Superior temporal gyrus (tissue), 1 donor: ENCODE measurements around the gene FEZF1.

Experiments used
- DNase-seq: peaks from one replicate; pipeline ENCODE4 v3.0.0-alpha.2; 2016; ENCODE audit errors: extremely low spot score

Gene FEZF1

DNA sequence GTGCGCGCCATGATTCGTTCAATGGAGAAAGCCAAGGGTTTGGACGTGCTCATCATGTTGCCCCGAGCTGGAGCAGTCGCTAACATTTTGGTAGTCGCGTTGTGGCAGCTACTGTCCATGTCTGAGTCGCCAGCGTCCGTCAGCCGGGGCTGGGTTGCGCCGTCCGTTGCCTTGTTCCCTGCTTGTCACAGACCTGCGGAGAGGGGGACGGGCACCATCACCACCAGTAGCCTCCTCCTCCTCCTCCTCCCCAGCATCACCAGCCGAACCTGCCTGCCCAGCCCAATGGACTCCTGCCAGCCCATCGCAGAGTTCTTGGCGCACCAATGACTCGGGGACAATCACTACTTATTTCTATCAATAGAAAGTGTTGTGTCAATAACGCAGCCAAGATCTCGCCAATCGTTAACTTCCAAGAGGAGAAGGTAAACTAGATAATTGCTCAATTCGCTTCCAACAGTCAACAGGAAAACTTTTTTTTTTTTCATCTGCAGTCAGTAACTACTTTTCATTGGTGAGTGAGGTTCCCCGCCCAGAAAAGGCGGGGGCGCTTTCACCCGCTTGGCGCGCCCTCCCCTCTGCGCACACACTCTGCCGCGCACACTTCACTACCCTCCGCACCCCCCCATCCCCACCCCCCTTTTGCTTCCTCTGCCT, at the start of gene FEZF1:
Gene FEZF1, minus strand, starts transcription at position 432 of the 657 bp plus-strand sequence. Its CDS starts 313 bp downstream, at position 119.
- DNase-seq: no peak

DNA sequence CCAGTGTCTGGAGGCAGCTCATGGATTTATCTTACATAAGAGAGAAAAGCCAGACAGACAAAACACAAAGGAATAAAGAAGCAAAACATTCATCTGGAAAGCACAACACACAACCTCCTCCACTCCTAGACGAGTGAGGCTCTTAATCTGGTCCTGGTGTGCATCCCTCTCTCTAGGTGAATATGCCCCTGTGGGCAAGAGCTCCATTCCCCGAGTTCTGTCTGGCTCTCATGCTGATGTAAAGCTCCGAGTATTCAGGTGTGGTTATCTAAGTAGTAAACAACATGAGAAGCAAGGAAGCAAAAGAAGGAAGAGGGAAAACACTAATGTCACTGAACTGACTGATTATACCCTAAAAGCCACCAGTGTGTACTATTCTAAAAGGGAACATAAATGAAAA, 47.9 kb upstream of the FEZF1 start:
- DNase-seq: peak; percentile 14

GRCh38 chr7:122350701-122351100, 46.2 kb upstream of the FEZF1 start:
- no peak for DNase-seq

- no peak for DNase-seq
Measured at GRCh38 chr7:122344303-122344620, 39.7 kb upstream of the FEZF1 start.

DNA sequence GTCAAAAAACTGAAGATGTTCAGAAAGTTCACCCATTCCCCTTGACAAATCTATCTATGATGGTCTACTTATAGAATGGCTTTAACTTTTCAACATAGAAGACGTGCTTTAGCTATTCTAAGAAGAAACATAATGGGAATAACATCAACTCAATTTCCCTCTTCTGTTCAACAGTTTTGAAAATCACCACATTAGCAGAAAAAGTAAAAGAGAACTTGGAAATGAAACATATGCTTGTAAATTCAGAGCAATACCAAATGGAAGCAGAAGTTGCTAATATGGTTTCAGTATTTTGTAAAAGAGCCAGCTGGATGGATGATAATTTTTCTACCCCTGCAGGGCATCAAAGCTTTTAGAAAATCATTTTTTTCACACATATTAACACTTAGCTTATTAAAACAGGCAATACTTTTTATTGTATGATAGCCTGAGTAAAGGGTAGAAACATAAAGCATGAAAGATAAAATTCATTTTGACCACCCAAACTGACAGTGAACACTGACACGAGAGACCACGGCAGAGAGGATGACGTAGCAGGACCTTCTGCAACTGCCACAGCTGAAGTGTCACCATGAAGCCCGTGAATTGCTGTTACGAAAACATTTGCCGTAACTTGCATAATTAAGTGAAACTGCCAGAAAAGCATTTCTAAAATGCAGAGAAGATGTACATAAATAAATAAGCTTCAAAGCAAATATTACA, 39.2 kb upstream of the FEZF1 start:
- no peak for DNase-seq

- DNase-seq: no peak
Measured at GRCh38 chr7:122340427-122340826, 35.9 kb upstream of the FEZF1 start.

- no peak for DNase-seq
Measured at GRCh38 chr7:122339145-122339904, 34.8 kb upstream of the FEZF1 start.

DNA sequence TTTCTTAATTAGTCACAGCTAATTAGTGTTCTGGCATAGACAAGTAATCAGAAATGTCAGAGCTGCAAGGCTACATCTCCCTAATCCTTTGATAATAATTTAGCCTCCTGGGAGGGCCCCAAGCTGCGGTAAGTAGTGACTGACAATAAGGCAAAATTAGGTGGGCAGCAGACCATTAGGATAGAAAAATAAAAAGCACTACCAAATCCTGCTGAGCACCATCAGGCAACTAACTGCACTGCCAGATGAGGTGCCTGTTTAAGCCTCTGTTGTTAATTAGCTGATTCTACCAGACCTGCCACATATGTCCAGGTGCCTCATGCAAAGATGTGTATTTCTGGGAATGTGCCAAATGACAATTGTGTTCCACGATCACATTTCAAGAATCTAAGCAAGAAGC, 32.5 kb upstream of the FEZF1 start:
- no peak for DNase-seq

- peak; percentile 22 for DNase-seq
Measured at GRCh38 chr7:122329145-122329802, 24.7 kb upstream of the FEZF1 start.

GRCh38 chr7:122327969-122328368, 23.4 kb upstream of the FEZF1 start:
- no peak for DNase-seq

GRCh38 chr7:122316467-122317388, 12.2 kb upstream of the FEZF1 start:
- no peak for DNase-seq

DNA sequence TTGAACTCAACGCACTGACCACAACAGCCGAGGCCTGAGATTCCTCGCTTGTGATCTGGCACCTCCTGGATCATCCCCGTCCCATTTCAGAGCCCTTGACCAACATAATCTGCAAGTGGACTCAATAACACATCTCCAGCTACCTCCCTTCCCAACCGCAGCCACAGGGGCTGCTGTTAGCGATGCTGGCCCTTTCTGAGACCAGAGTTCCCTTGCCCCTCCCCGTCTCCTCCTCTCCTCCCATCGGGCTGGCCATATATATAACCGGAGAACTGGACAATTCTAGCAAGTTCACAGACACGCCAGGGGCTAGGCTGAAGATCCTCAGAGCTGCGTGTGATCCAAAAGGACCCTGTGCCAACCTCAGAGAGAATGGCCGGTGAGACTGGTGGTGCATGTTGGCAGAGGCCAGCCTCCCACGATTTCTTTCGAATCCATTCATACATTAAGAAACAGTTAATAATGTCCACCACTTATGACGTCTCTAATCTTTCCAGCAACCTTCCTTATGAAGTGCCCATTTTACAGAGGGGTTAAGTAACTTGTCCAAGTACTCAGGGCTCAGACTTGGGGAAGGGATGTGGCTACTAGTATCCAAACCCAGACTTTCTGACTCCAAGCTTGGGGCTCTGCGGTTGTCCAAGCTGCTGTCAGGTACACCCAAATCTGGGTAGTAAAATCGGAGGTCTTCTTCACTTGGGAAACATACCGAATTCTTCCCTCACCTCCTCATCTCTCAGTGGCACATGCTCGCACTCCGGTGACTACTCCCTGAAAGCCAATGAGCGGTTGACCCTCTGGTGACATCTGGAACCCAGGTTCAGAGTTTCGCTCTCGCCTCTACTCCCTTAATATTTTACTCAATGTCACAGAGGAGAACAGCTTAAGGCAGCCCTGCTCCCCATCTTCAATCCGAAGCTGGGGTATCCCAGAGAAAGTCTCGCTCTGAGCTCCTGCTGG, 11.2 kb upstream of the FEZF1 start:
- DNase-seq: no peak

- no peak for DNase-seq
Measured at GRCh38 chr7:122314284-122314683, 9.7 kb upstream of the FEZF1 start.

DNA sequence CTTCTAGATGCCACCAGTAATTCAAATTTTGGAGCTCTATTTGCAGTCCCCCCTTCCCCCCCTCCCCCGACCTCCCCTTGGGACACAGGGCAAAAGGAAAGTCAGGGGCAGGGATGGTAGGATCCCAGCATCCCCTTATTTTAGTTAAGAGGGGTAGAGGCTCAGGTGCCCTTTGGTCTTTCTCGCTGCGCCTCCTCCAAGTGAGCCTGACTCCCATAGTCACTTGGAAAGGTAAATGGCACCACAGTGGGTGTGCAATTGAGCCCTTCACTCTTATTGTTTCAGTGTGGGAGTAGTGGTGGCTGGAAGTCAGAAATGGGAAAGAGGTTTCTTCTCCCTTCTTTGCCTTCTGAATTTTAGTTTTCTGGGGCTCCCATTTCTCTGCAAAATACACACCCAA, 8.2 kb upstream of the FEZF1 start:
- no peak for DNase-seq

DNA sequence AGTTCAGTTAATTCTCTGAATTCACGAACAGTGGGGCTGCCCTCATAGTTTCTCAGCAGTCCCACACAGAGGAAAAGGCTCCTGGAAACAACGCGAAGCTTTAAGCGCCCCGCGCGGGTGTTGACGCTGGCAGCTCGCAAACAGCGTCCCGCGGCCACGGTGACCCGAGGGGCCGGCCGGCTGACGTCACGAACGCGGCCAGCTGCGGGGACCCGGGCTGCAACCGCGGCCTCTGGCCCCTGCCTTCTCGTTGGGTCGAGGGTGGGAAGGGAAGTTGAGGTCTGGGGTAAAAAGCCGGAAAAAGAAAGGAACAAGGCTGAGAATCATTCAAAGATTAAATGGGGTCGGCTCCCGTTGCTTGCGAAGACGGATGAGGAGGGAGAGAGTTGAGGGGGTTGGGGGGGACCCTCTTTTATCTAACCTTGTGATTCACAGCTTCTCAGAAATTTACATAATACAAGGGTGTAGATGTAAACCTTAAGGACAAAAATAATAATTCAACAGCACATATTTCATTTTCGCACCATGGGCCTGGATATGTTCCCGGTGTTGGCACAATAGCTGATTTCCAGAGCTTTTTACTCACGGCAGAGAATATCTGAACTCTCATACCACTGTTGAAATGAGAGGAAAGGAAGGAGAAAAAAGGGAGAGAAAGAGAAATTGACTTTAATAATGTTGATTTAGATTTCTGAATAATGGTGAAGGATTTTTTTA, 7.3 kb upstream of the FEZF1 start:
- DNase-seq: no peak

- no peak for DNase-seq
Measured at GRCh38 chr7:122311050-122311700, 6.6 kb upstream of the FEZF1 start.

DNA sequence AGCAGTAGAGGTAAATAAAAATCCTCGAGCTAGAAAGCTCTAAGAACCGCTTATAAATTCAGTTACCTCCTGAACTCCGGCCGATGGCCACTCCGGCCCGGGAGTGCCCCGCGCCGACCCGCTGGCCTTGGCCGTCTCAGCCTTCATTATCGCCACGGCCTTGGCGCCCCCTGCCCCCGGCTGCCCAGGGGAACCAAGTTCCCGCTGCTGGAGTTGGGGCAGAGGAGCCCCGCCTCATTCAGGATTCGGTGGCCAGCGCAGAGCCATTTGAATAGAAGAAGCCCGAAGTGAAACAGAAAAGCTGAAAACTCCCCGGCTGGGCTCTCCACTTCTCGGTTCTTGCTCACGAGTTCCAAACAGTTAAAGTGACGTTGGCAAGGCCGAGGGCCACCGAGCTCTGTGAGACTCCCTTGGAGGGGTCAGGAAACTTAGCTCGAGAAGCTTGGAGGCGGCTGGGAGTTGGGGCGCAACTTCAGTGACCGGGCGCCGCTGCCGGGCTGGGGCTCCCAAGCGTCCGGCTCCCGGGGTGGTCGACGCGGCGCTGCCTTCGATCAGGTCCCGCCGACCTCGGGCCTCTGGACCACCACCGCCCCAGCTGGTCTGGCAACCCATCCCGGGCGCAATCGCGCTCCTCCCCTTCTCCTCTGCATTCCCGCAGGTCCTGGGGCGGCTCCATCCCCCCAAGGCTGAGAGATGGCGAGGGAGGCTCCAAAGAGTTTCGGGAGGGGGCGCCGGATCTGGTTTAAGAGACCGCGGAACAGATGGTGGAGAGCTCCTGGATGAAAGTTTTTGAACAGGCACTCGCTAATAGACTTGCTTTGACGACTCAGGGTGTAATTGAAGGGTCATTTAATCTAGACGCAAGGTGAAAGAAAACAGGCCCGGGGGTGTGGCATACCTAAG, 5.8 kb upstream of the FEZF1 start:
- no peak for DNase-seq

DNA sequence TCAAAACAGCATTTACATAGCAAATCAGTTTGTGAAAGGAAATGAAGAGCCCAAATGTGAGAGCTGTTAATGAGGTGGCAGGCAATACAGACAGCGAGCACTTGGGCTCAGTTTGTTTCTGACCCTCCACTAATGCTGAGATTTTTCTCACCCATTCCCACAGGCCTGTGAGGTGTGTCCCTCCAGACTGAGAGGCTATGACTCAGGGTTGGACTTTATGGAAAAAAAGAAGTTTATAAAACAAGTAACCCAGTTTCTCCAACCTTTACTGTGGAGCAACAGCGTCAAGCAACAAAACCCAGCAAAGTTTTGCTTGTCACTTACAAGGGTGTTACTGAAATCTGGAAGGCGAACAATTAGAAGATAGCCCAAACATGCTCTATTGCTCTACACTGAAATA, 4.9 kb upstream of the FEZF1 start:
- DNase-seq: no peak
